Right lobe of liver (tissue), 4 donors: ENCODE data around the gene PCDHA9.

Experiments
- POLR2A ChIP-seq: fragments of 450-650 bp; IDR thresholded peaks from one replicate; pipeline ENCODE4 v1.6.1; 2017; ENCODE audit warnings: antibody characterized with exemption, mild to moderate bottlenecking
- TF ChIP-seq, protein P1 (sequence below), 4 donors: fragments of 200-600 bp in 3 of 4; fragments of 450-650 bp in 1 of 4; IDR thresholded peaks; one replicate each; pipeline versions ENCODE4 v1.5.1 to v1.8.0; 2016 to 2022; ENCODE audit warnings: antibody characterized with exemption in 4 of 4, mild to moderate bottlenecking in 2 of 4
- donor health status: DM: no; HTN: no; CAD: no.
- donor health status: DM: no; HTN: no; CAD: no.
- donor health status: DM: no; HTN: yes; CAD: no.

DNA sequence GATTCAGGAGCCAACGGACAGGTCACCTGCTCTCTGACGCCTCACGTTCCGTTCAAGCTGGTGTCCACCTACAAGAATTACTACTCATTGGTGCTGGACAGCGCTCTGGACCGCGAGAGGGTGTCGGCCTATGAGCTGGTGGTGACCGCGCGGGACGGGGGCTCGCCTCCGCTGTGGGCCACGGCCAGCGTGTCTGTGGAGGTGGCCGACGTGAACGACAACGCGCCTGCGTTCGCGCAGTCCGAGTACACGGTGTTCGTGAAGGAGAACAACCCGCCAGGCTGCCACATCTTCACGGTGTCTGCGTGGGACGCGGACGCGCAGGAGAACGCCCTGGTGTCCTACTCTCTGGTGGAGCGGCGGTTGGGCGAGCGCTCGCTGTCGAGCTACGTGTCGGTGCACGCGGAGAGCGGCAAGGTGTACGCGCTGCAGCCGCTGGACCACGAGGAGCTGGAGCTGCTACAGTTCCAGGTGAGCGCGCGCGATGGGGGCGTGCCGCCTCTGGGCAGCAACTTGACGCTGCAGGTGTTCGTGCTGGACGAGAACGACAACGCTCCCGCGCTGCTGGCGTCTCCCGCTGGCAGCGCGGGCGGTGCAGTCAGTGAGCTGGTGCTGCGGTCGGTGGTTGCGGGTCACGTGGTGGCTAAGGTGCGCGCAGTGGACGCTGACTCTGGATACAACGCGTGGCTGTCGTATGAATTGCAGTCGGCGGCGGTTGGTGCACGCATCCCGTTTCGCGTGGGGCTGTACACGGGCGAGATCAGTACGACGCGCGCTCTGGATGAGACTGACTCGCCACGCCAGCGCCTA is 9.2 kb downstream of the PCDHA9 start:
- TF ChIP-seq, protein P1, sequence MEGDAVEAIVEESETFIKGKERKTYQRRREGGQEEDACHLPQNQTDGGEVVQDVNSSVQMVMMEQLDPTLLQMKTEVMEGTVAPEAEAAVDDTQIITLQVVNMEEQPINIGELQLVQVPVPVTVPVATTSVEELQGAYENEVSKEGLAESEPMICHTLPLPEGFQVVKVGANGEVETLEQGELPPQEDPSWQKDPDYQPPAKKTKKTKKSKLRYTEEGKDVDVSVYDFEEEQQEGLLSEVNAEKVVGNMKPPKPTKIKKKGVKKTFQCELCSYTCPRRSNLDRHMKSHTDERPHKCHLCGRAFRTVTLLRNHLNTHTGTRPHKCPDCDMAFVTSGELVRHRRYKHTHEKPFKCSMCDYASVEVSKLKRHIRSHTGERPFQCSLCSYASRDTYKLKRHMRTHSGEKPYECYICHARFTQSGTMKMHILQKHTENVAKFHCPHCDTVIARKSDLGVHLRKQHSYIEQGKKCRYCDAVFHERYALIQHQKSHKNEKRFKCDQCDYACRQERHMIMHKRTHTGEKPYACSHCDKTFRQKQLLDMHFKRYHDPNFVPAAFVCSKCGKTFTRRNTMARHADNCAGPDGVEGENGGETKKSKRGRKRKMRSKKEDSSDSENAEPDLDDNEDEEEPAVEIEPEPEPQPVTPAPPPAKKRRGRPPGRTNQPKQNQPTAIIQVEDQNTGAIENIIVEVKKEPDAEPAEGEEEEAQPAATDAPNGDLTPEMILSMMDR (IDR thresholded peaks at IDR 0.05): no peak
- no peak for TF ChIP-seq POLR2A
